Fibroblast of lung (primary cell): ENCODE measurements around the gene DKKL1. TPM values are rescaled to one million over a fixed set of nuclear protein-coding genes. Genes with fewer than 3 reads are reported as not detected.
A peak's percentile ranks its signal among the peaks of the same experiment; 100 is the strongest.

Experiments used
- DNase-seq, 2 donors: peaks; one replicate each; pipeline versions ENCODE4 v3.0.0 to v3.0.0-alpha.2; 2010; ENCODE audit warnings: low read depth in 2 of 2
- H2AFZ ChIP-seq: 2 replicates; pipeline ENCODE4 v1.5.1; 2012; ENCODE audit warnings: low read length, control low read depth, inconsistent platforms
- H3K27ac ChIP-seq: 2 replicates; pipeline ENCODE4 v1.5.1; 2011; ENCODE audit warnings: low read length, control low read depth; ENCODE audit not compliant: insufficient read depth
- H3K27me3 ChIP-seq: 2 replicates; pipeline ENCODE4 v1.5.1; 2011; ENCODE audit warnings: mild to moderate bottlenecking, low read length; ENCODE audit not compliant: control insufficient read depth, insufficient read depth
- H3K36me3 ChIP-seq: 2 replicates; pipeline ENCODE4 v1.5.1; 2011; ENCODE audit warnings: low read length; ENCODE audit not compliant: control insufficient read depth, insufficient read depth
- H3K4me1 ChIP-seq: 2 replicates; pipeline ENCODE4 v1.5.1; 2011; ENCODE audit warnings: low read length; ENCODE audit not compliant: control insufficient read depth, insufficient read depth; ENCODE audit errors: extremely low read depth
- H3K4me2 ChIP-seq: 2 replicates; pipeline ENCODE4 v1.5.1; 2011; ENCODE audit warnings: low read length, control low read depth; ENCODE audit not compliant: insufficient read depth; ENCODE audit errors: extremely low read depth
- H3K4me3 ChIP-seq, 4 experiments: fragments of 200-600 bp in 1 of 4; sonication (generic) in 1 of 4; replicated peaks in 1 of 4; 2 replicates each; pipeline ENCODE4 v1.5.1; 2011 to 2016; ENCODE audit warnings: low read length in 4 of 4, low read depth in 3 of 4, mild to moderate bottlenecking in 3 of 4, control low read depth in 2 of 4, inconsistent platforms in 1 of 4, mixed read lengths in 1 of 4; ENCODE audit not compliant: insufficient read depth in 1 of 4; ENCODE audit errors: control extremely low read depth in 1 of 4
- H3K79me2 ChIP-seq: 2 replicates; pipeline ENCODE4 v1.5.1; 2012; ENCODE audit warnings: mild to moderate bottlenecking, low read length, inconsistent platforms; ENCODE audit not compliant: control insufficient read depth, insufficient read depth
- H3K9ac ChIP-seq: 2 replicates; pipeline ENCODE4 v1.5.1; 2011; ENCODE audit warnings: mild to moderate bottlenecking, low read length, control low read depth; ENCODE audit not compliant: insufficient read depth
- H3K9me3 ChIP-seq: 2 replicates; pipeline ENCODE4 v1.5.1; 2012; ENCODE audit warnings: low read depth, low read length; ENCODE audit not compliant: control insufficient read depth, insufficient read depth
- H4K20me1 ChIP-seq: 2 replicates; pipeline ENCODE4 v1.5.1; 2011; ENCODE audit warnings: low read length; ENCODE audit not compliant: control insufficient read depth, insufficient read depth; ENCODE audit errors: extremely low read depth
- CTCF ChIP-seq, 2 donors: IDR thresholded peaks in 1 of 2; conservative IDR thresholded peaks in 1 of 2; 1 replicate in 1 of 2; 2 replicates in 1 of 2; pipeline ENCODE4 v1.5.1; 2011 to 2012; ENCODE audit warnings: low read length in 2 of 2, control low read depth in 1 of 2, inconsistent platforms in 1 of 2, low read depth in 1 of 2, mild to moderate bottlenecking in 1 of 2
- EZH2 ChIP-seq: IDR thresholded peaks from 2 replicates; pipeline ENCODE4 v1.5.1; 2012; ENCODE audit warnings: low read length, control low read depth, mild to moderate bottlenecking; ENCODE audit errors: missing control alignments
- polyA plus RNA-seq, 2 donors: library from polyadenylated mRNA; depleted of rRNA in 1 of 2; stranded (reverse) in 1 of 2; unstranded in 1 of 2; fragments of >200 nt; gene quantifications; 2 replicates each; pipeline ENCODE4 v1.2.1, GENCODE V29; 2011 to 2012; ENCODE audit warnings: missing spikeins in 1 of 2
- total RNA-seq: library from RNA; depleted of rRNA; stranded (reverse); fragments of >200 nt; gene quantifications from 2 replicates; pipeline ENCODE4 v1.2.1, GENCODE V29; 2014

Gene DKKL1
- total and polyA plus RNA-seq, 2 donors (not counting 1 experiment from before 2014, with no cell fraction given) = 0.19 TPM; not detected in 1

GRCh38 chr19:49403404-49404187, 39.9 kb downstream of the DKKL1 start:
- no peak for TF ChIP-seq EZH2
- TF ChIP-seq CTCF (conservative IDR thresholded peaks at IDR 0.05 in 1 of 2, IDR thresholded peaks at IDR 0.05 in 1 of 2; ENCODE audit: low read depth in 1 of 2, low read length in 2 of 2) = no peak
- no peak overlapping the region for H3K4me2 ChIP-seq
- no peaks in the 10 kb centered on the region for H3K36me3 ChIP-seq
- no peak overlapping the region for H2AFZ ChIP-seq
- peak in 1 of 2 donors; percentile 16 for DNase-seq
- H3K4me3 ChIP-seq = no peak overlapping the region
- H4K20me1 ChIP-seq = no peaks in the 10 kb centered on the region
- H3K27ac ChIP-seq = no peak overlapping the region
- H3K9ac ChIP-seq = no peak overlapping the region
- no peaks in the 10 kb centered on the region for H3K79me2 ChIP-seq
- H3K4me1 ChIP-seq = no peaks in the 10 kb centered on the region
- peaks cover 10% of the 10 kb centered on the region for H3K27me3 ChIP-seq
- H3K9me3 ChIP-seq = no peaks in the 10 kb centered on the region

GRCh38 chr19:49407079-49407478, 43.4 kb downstream of the DKKL1 start:
- TF ChIP-seq CTCF (conservative IDR thresholded peaks at IDR 0.05 in 1 of 2, IDR thresholded peaks at IDR 0.05 in 1 of 2; ENCODE audit: low read depth in 1 of 2, low read length in 2 of 2) (no peak), EZH2 (no peak)
- no peak overlapping the region for H3K9ac ChIP-seq
- H3K27ac ChIP-seq = no peak overlapping the region
- H4K20me1 ChIP-seq = no peaks in the 10 kb centered on the region
- no peak for DNase-seq
- no peak overlapping the region for H2AFZ ChIP-seq
- H3K4me3 ChIP-seq = no peak overlapping the region
- no peaks in the 10 kb centered on the region for H3K36me3 ChIP-seq
- H3K27me3 ChIP-seq = peaks cover 7% of the 10 kb centered on the region
- H3K9me3 ChIP-seq = no peaks in the 10 kb centered on the region
- H3K4me1 ChIP-seq = no peaks in the 10 kb centered on the region
- no peaks in the 10 kb centered on the region for H3K79me2 ChIP-seq
- no peak overlapping the region for H3K4me2 ChIP-seq

GRCh38 chr19:49407482-49408015, 43.9 kb downstream of the DKKL1 start:
- peaks cover 10% of the 10 kb centered on the region for H3K27me3 ChIP-seq
- no peak overlapping the region for H2AFZ ChIP-seq
- H3K27ac ChIP-seq = no peak overlapping the region
- H3K4me2 ChIP-seq = no peak overlapping the region
- no peaks in the 10 kb centered on the region for H4K20me1 ChIP-seq
- DNase-seq = no peak
- H3K79me2 ChIP-seq = no peaks in the 10 kb centered on the region
- H3K9me3 ChIP-seq = no peaks in the 10 kb centered on the region
- H3K4me3 ChIP-seq = no peak overlapping the region
- H3K4me1 ChIP-seq = no peaks in the 10 kb centered on the region
- no peak for TF ChIP-seq EZH2
- TF ChIP-seq CTCF (conservative IDR thresholded peaks at IDR 0.05 in 1 of 2, IDR thresholded peaks at IDR 0.05 in 1 of 2; ENCODE audit: low read depth in 1 of 2, low read length in 2 of 2) = no peak
- no peaks in the 10 kb centered on the region for H3K36me3 ChIP-seq
- no peak overlapping the region for H3K9ac ChIP-seq
